GM06990 (cell line): ENCODE measurements around the gene SORBS1.

Source experiments
- DNase-seq: peaks from one replicate; pipeline ENCODE4 v3.0.0-alpha.2; 2011; ENCODE audit not compliant: insufficient read length; ENCODE audit errors: extremely low read depth
- H3K27me3 ChIP-seq: replicated peaks from 2 replicates; pipeline ENCODE4 v1.6.0; 2011; ENCODE audit warnings: low read length; ENCODE audit not compliant: control insufficient read depth, insufficient read depth
- H3K36me3 ChIP-seq: 2 replicates; pipeline ENCODE4 v1.5.1; 2011; ENCODE audit warnings: low read length; ENCODE audit not compliant: control insufficient read depth, insufficient read depth
- H3K4me3 ChIP-seq: replicated peaks from 2 replicates; pipeline ENCODE4 v1.5.1; 2011; ENCODE audit warnings: low read depth, mild to moderate bottlenecking, control low read depth, low read length
- TF ChIP-seq, protein P1 (sequence below): IDR thresholded peaks from 2 replicates; pipeline ENCODE4 v1.5.1; 2011; ENCODE audit warnings: low read length, control low read depth, mild to moderate bottlenecking, inconsistent platforms; ENCODE audit not compliant: insufficient read depth, poor library complexity, severe bottlenecking

SORBS1 gene

GRCh38 chr10:95478185-95478584 lies 83.0 kb downstream of the SORBS1 start:
- no peaks in the 10 kb centered on the region for H3K27me3 ChIP-seq
- TF ChIP-seq, protein P1, sequence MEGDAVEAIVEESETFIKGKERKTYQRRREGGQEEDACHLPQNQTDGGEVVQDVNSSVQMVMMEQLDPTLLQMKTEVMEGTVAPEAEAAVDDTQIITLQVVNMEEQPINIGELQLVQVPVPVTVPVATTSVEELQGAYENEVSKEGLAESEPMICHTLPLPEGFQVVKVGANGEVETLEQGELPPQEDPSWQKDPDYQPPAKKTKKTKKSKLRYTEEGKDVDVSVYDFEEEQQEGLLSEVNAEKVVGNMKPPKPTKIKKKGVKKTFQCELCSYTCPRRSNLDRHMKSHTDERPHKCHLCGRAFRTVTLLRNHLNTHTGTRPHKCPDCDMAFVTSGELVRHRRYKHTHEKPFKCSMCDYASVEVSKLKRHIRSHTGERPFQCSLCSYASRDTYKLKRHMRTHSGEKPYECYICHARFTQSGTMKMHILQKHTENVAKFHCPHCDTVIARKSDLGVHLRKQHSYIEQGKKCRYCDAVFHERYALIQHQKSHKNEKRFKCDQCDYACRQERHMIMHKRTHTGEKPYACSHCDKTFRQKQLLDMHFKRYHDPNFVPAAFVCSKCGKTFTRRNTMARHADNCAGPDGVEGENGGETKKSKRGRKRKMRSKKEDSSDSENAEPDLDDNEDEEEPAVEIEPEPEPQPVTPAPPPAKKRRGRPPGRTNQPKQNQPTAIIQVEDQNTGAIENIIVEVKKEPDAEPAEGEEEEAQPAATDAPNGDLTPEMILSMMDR, result no peak
- no peak overlapping the region for H3K4me3 ChIP-seq
- no peak for DNase-seq
- H3K36me3 ChIP-seq, result no peaks in the 10 kb centered on the region

DNA sequence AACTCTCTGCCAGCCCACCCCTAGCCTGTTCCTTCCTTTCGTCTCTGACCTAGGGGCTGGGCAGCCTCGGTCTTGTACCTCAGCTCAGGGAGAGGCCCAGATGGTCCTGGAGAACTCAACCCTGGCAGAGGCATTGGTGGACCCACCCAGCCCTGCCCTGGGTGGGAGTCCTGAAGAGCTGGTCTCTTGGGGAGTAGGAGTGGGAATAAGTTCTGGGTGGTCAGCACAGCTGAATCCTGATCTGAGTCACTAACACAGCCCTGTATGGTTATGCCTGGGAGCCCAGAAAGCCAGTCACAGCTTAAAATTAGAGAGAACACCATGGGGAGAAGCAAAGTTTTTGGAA lies 84.0 kb downstream of the SORBS1 start:
- no peak for DNase-seq
- H3K36me3 ChIP-seq, result no peaks in the 10 kb centered on the region
- H3K4me3 ChIP-seq, result no peak overlapping the region
- TF ChIP-seq, protein P1, result no peak
- no peaks in the 10 kb centered on the region for H3K27me3 ChIP-seq

DNA sequence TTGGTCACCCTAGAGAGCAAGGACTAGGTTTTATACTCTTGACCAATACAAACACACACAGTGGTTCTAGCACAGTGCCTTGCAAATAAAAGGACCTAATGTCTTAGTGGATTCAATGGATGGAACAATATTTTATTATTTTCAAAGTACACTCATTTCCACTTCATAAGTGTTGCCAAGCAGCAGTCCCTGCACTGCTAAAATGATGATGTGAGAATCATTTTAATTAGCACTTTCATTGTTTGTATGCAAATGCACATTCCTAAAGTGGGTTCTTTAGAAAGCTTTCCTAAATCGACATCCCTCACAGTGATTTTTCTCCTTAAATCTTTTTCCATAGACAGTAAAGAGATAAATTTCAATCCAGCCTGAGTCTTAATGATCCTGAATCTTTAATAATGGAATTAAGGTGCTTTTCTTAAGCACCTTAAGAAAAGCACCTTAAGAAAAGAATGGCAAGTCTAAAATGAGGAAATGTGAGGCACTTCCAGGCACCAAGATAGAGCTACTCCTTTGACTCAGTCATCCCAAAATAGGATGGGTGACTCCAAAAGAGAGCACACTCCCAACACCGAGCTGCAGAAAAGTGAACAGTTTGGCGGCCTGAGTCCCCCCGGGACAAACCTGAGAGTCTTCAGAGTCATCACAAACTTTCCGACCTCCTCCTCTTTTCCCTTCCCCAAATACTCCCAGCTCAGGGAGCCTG lies 84.5 kb downstream of the SORBS1 start:
- DNase-seq, result no peak
- TF ChIP-seq, protein P1, result no peak
- no peaks in the 10 kb centered on the region for H3K36me3 ChIP-seq
- no peak overlapping the region for H3K4me3 ChIP-seq
- H3K27me3 ChIP-seq, result no peaks in the 10 kb centered on the region

DNA sequence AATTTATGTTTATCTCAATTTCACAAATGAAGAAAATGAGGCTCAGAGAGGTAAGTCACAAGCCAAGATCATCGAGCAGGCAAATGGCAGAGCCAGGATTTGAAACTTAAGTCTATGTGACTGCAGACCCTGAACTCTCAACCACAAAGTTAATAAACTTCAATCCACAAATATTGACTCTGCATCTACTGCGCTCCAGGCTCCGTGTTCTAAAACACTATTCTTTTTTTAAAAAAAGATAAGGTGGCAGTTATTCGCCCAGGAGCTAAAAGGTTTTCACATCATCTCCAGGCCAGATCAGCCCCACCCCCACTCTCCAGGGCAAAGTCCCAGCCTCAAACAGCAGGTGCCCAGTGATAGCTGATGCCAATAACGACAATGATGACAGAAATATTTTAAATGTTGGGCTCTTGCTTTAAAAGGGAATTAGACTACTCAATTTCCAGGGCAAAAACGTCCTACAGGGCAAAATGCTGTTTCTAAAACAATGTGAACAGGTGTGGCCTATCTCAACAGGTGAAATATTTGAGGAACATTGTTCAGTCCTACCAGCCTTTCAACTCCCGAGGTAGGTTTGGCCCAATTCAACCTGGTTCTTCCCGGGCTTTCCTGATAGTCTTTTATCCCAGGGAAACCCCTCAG lies 85.2 kb downstream of the SORBS1 start:
- Histone ChIP-seq H3K27me3 (no peaks in the 10 kb centered on the region), H3K4me3 (no peak overlapping the region), H3K36me3 (no peaks in the 10 kb centered on the region)
- TF ChIP-seq, protein P1, result no peak
- DNase-seq, result no peak

DNA sequence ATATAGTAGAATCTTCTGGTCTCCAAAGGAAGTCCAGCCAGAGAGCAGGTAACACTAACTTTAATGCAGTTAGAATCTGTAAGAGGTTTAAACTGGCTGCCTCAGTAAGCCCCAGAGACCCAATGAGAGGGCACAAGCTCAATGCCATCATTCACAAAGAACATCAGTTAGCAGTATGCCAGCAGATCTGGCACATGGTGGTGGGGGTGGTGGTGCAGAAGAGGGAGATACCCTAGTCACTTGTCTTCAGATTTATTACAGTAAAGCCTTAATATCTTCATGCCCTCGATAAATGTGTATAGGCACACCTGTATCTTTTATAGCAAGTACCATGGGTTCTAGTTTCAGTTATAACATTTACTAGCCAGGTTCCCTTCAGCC lies 86.2 kb downstream of the SORBS1 start:
- Histone ChIP-seq H3K36me3 (no peaks in the 10 kb centered on the region), H3K4me3 (no peak overlapping the region), H3K27me3 (no peaks in the 10 kb centered on the region)
- TF ChIP-seq, protein P1, result no peak
- no peak for DNase-seq
